Ovary (tissue), 9 donors: ENCODE results near the gene A4GALT. TPM values are rescaled to one million over a fixed set of nuclear protein-coding genes. Genes with fewer than 3 reads are reported as not detected.

ENCODE experiments used
- DNase-seq, 5 donors: peaks; one replicate each; pipeline ENCODE4 v3.0.0-alpha.2; 2019 to 2020
- H3K27ac ChIP-seq, 2 donors: fragments of 200-600 bp; one replicate each; pipeline versions ENCODE4 v1.5.1 to v1.8.0; 2019 to 2022
- H3K27me3 ChIP-seq: fragments of 200-600 bp; one replicate; pipeline ENCODE4 v1.8.0; 2022
- H3K36me3 ChIP-seq: fragments of 200-600 bp; sonication (generic); one replicate; pipeline ENCODE4 v1.5.1; 2019
- H3K4me1 ChIP-seq: one replicate; pipeline ENCODE4 v1.8.1; 2013; ENCODE audit warnings: mild to moderate bottlenecking, moderate library complexity; ENCODE audit not compliant: insufficient read depth
- H3K4me3 ChIP-seq: fragments of 200-600 bp; sonication (generic); one replicate; pipeline ENCODE4 v1.5.1; 2017
- H3K9me3 ChIP-seq, 2 donors: fragments of 200-600 bp in 1 of 2; sonication (generic) in 1 of 2; one replicate each; pipeline versions ENCODE4 v1.5.1 to v1.8.1; 2013 to 2019; ENCODE audit warnings: mild to moderate bottlenecking in 1 of 2, moderate library complexity in 1 of 2
- CTCF ChIP-seq, 3 donors: fragments of 450-650 bp in 2 of 3; fragments of 200-600 bp in 1 of 3; IDR thresholded peaks; one replicate each; pipeline versions ENCODE4 v1.5.1 to v1.8.0; 2016 to 2022; ENCODE audit warnings: antibody characterized with exemption in 3 of 3, mild to moderate bottlenecking in 1 of 3
- EP300 ChIP-seq: sonication (generic); formaldehyde crosslinking; IDR thresholded peaks from one replicate; pipeline ENCODE4 v1.6.1; 2017; ENCODE audit warnings: antibody characterized with exemption
- POLR2A ChIP-seq: fragments of 450-650 bp; IDR thresholded peaks from one replicate; pipeline ENCODE4 v1.6.1; 2017; ENCODE audit warnings: antibody characterized with exemption, mild to moderate bottlenecking, moderate library complexity
- WGBS, 3 donors: extraction: QIAGEN DNeasy Blood & Tissue Kit in 1 of 3; methylation state at CpG; one replicate each; pipeline versions ENCODE4 v1.1.5 to v1.1.7; 2013 to 2017; 5-methylcytosine and 5-hydroxymethylcytosine counted together
- intact Hi-C, 4 donors: fragments of 100-400 bp; cut with DNase I; formaldehyde crosslinking; loops; one replicate each; pipeline versions ENCODE4 v1.11.0 to v1.15.1; 2022 to 2023
- polyA plus RNA-seq, 2 donors: library from polyadenylated mRNA; stranded (reverse); fragments of 200-250 nt in 1 of 2; fragments of 350-450 nt in 1 of 2; fragmentation: Illumina TruSeq in 1 of 2; extraction: RNeasy Lipid Tissue Mini Kit (QIAGEN cat#74804) in 1 of 2; gene quantifications; one replicate each; pipeline ENCODE4 v1.2.3, GENCODE V29; 2013 to 2014
- total RNA-seq, 7 donors: library from RNA; depleted of rRNA in 2 of 7; stranded (reverse); fragments of >200 nt in 2 of 7; fragmentation: NEBNext Ultra II Directional in 3 of 7; extraction: Animal tissue kit (Norgen Biotek cat#: 25700) in 3 of 7; gene quantifications; one replicate each; pipeline versions ENCODE4 v1.1.0 to v1.2.4, GENCODE V29; 2016 to 2023
- donor health status: DM: no; HTN: no; CAD: no; lungs with moderate emphysema.
- donor health status: DM: no; HTN: no; CAD: no.
- donor health status: Bipolar disorder and iron deficiency.
- donor health status: DM: yes; HTN: yes; CAD: no.
- donor health status: DM: no; HTN: no; CAD: no.
- donor health status: DM: yes; HTN: yes; CAD: no.

The A4GALT gene
- total and polyA plus RNA-seq, 9 donors: 2.0 to 19.6 (median 11.7) TPM

- WGBS, 3 donors: 92 to 97% (median 96%) methylated on average over 5 of the region's 5 CpGs
- peaks cover 5% of the 10 kb centered on the region for H3K4me1 ChIP-seq
- no peaks in the 10 kb centered on the region for H3K27me3 ChIP-seq
- H3K27ac ChIP-seq: no peak overlapping the region
- no peaks in the 10 kb centered on the region for H3K36me3 ChIP-seq
- TF ChIP-seq CTCF (IDR thresholded peaks at IDR 0.05): no peak
- no peak for TF ChIP-seq POLR2A
- TF ChIP-seq EP300: no peak
- H3K9me3 ChIP-seq: no peaks in the 10 kb centered on the region
- no peak overlapping the region for H3K4me3 ChIP-seq
- intact Hi-C loops: loop anchor here in 1 of 4 donors (10.0 kb wide), 1 partner anchor 52 kb away; no protein-coding TSS in a partner anchor
- no peak for DNase-seq
These were observed 4.0 kb downstream of the A4GALT start for GRCh38 chr22:42716649-42717127.

GRCh38 chr22:42716221-42716620 lies 4.4 kb downstream of the A4GALT start:
- intact Hi-C loops: loop anchor here in 1 of 4 donors (10.0 kb wide), 1 partner anchor 51 kb away; no protein-coding TSS in a partner anchor
- H3K27ac ChIP-seq: no peak overlapping the region
- no peak overlapping the region for H3K4me3 ChIP-seq
- TF ChIP-seq CTCF (IDR thresholded peaks at IDR 0.05) (no peak), EP300 (no peak), POLR2A (no peak)
- no peaks in the 10 kb centered on the region for H3K36me3 ChIP-seq
- 89 to 93% (median 93%) methylated on average over 6 of the region's 6 CpGs for WGBS, 3 donors
- peaks cover 5% of the 10 kb centered on the region for H3K4me1 ChIP-seq
- DNase-seq: no peak
- H3K27me3 ChIP-seq: no peaks in the 10 kb centered on the region
- H3K9me3 ChIP-seq: no peaks in the 10 kb centered on the region

GRCh38 chr22:42714768-42715390 lies 5.8 kb downstream of the A4GALT start:
- intact Hi-C loops: loop anchor here in 1 of 4 donors (10.0 kb wide), 1 partner anchor 50 kb away; no protein-coding TSS in a partner anchor
- no peak overlapping the region for H3K4me3 ChIP-seq
- H3K36me3 ChIP-seq: no peaks in the 10 kb centered on the region
- H3K9me3 ChIP-seq: no peaks in the 10 kb centered on the region
- H3K27me3 ChIP-seq: no peaks in the 10 kb centered on the region
- H3K27ac ChIP-seq: no peak overlapping the region
- no peak for DNase-seq
- TF ChIP-seq EP300: no peak
- no peak for TF ChIP-seq CTCF (IDR thresholded peaks at IDR 0.05)
- no peak for TF ChIP-seq POLR2A
- H3K4me1 ChIP-seq: peaks cover 5% of the 10 kb centered on the region
- WGBS, 3 donors: 83 to 88% (median 87%) methylated on average over 4 of the region's 4 CpGs

GRCh38 chr22:42714308-42714707 lies 6.4 kb downstream of the A4GALT start:
- Histone ChIP-seq H3K36me3 (no peaks in the 10 kb centered on the region), H3K9me3 (no peaks in the 10 kb centered on the region), H3K27ac (no peak overlapping the region), H3K27me3 (no peaks in the 10 kb centered on the region), H3K4me1 (peaks cover 5% of the 10 kb centered on the region), H3K4me3 (no peak overlapping the region)
- DNase-seq: no peak
- WGBS, 3 donors: 95 to 97% (median 97%) methylated on average over 7 of the region's 7 CpGs
- TF ChIP-seq CTCF (IDR thresholded peaks at IDR 0.05) (no peak), POLR2A (no peak), EP300 (no peak)
- intact Hi-C loops: loop anchor here in 1 of 4 donors (10.0 kb wide), 1 partner anchor 50 kb away; no protein-coding TSS in a partner anchor
